GM23338 (cell line): ENCODE data around the gene DAAM1. TPM values are rescaled to one million over a fixed set of nuclear protein-coding genes. Genes with fewer than 3 reads are reported as not detected.

Experiments
- ATAC-seq: fragments of 200-7000 bp; cut with Tn5 transposase; 3 replicates; pipeline ENCODE4 v1.9.1; 2020
- DNase-seq: peaks from one replicate; pipeline ENCODE4 v3.0.0-alpha.2; 2015; ENCODE audit warnings: low spot score
- H2AFZ ChIP-seq: fragments of 200-600 bp; sonication (generic); 2 replicates; pipeline ENCODE4 v1.8.0; 2016; ENCODE audit warnings: antibody characterized with exemption, mild to moderate bottlenecking, moderate library complexity
- H3F3A ChIP-seq: fragments of 200-600 bp; sonication (generic); replicated peaks from 2 replicates; pipeline ENCODE4 v1.8.0; 2017; ENCODE audit warnings: antibody characterized with exemption, mixed run types, low read depth
- H3K27ac ChIP-seq: fragments of 200-600 bp; sonication (generic); 2 replicates; pipeline ENCODE4 v1.6.1; 2016; ENCODE audit warnings: low read depth
- H3K27me3 ChIP-seq: fragments of 200-600 bp; sonication (generic); 2 replicates; pipeline ENCODE4 v1.8.0; 2016; ENCODE audit warnings: mild to moderate bottlenecking, mixed run types, moderate library complexity; ENCODE audit not compliant: insufficient read depth
- H3K36me3 ChIP-seq: fragments of 200-600 bp; sonication (generic); 2 replicates; pipeline ENCODE4 v1.8.0; 2016; ENCODE audit warnings: mild to moderate bottlenecking; ENCODE audit not compliant: insufficient read depth
- H3K4me1 ChIP-seq: fragments of 200-600 bp; sonication (generic); 2 replicates; pipeline ENCODE4 v1.8.0; 2016; ENCODE audit warnings: mild to moderate bottlenecking, moderate library complexity; ENCODE audit not compliant: insufficient read depth
- H3K4me2 ChIP-seq: fragments of 200-600 bp; sonication (generic); 2 replicates; pipeline ENCODE4 v1.7.1; 2017; ENCODE audit warnings: mixed run types
- H3K4me3 ChIP-seq: fragments of 200-600 bp; sonication (generic); 2 replicates; pipeline ENCODE4 v1.6.1; 2016; ENCODE audit warnings: mixed run types
- H3K79me2 ChIP-seq: fragments of 200-600 bp; sonication (generic); replicated peaks from 2 replicates; pipeline ENCODE4 v1.8.0; 2017; ENCODE audit warnings: mild to moderate bottlenecking; ENCODE audit not compliant: insufficient read depth
- H3K9me2 ChIP-seq: fragments of 200-600 bp; sonication (generic); 2 replicates; pipeline ENCODE4 v1.8.0; 2017; ENCODE audit not compliant: insufficient read depth
- H4K20me1 ChIP-seq: fragments of 200-600 bp; sonication (generic); replicated peaks from 2 replicates; pipeline ENCODE4 v1.8.0; 2017; ENCODE audit warnings: mild to moderate bottlenecking; ENCODE audit not compliant: insufficient read depth
- H3K27ac Mint-ChIP-seq: 2 replicates; pipeline ENCODE4 v1.8.0; 2020; ENCODE audit warnings: inconsistent platforms, mild to moderate bottlenecking, moderate library complexity, mixed read lengths
- H3K27me3 Mint-ChIP-seq: 3 replicates; pipeline ENCODE4 v1.8.0; 2022; ENCODE audit warnings: low read depth, mild to moderate bottlenecking, moderate library complexity, mixed read lengths, inconsistent platforms; ENCODE audit not compliant: insufficient read depth, poor library complexity
- H3K36me3 Mint-ChIP-seq: 3 replicates; pipeline ENCODE4 v1.8.0; 2021; ENCODE audit warnings: low read depth, mild to moderate bottlenecking, inconsistent platforms, moderate library complexity, mixed read lengths
- H3K4me1 Mint-ChIP-seq: 3 replicates; pipeline ENCODE4 v1.8.0; 2020; ENCODE audit warnings: mild to moderate bottlenecking, inconsistent platforms, mixed read lengths
- H3K4me3 Mint-ChIP-seq: 3 replicates; pipeline ENCODE4 v1.8.0; 2021; ENCODE audit warnings: moderate library complexity, mild to moderate bottlenecking, inconsistent platforms, mixed read lengths
- H3K9me3 Mint-ChIP-seq: 3 replicates; pipeline ENCODE4 v1.8.0; 2020; ENCODE audit warnings: moderate library complexity, mild to moderate bottlenecking, inconsistent platforms, mixed read lengths
- CREB1 ChIP-seq: fragments of 250-450 bp; sonication (Bioruptor Pico); IDR thresholded peaks from 2 replicates; pipeline ENCODE4 v1.5.0; 2020; ENCODE audit warnings: low read depth, mild to moderate bottlenecking, moderate library complexity
- EZH2 ChIP-seq: fragments of 200-600 bp; sonication (generic); IDR thresholded peaks from one replicate; pipeline ENCODE4 v1.8.0; 2017; ENCODE audit warnings: antibody characterized with exemption, mild to moderate bottlenecking, low read depth; ENCODE audit not compliant: unreplicated experiment
- EZH2phosphoT487 ChIP-seq: fragments of 200-600 bp; sonication (generic); IDR thresholded peaks from one replicate; pipeline ENCODE4 v1.8.1; 2018; ENCODE audit warnings: antibody characterized with exemption; ENCODE audit not compliant: unreplicated experiment
- JUNB ChIP-seq: IDR thresholded peaks from one replicate; pipeline ENCODE4 v1.6.1; 2016; ENCODE audit warnings: antibody characterized with exemption; ENCODE audit not compliant: unreplicated experiment
- NANOG ChIP-seq: IDR thresholded peaks from 2 replicates; pipeline ENCODE4 v1.6.1; 2016; ENCODE audit warnings: antibody characterized with exemption, borderline replicate concordance
- POLR2AphosphoS5 ChIP-seq: IDR thresholded peaks from 2 replicates; pipeline ENCODE4 v1.6.1; 2016; ENCODE audit warnings: antibody characterized with exemption, low read depth
- STAT1 ChIP-seq: IDR thresholded peaks from one replicate; pipeline ENCODE4 v1.6.1; 2016; ENCODE audit warnings: antibody characterized with exemption; ENCODE audit not compliant: unreplicated experiment
- ZNF114 ChIP-seq: fragments of 250-450 bp; sonication (Bioruptor Pico); IDR thresholded peaks from 2 replicates; pipeline ENCODE4 v1.5.0; 2020; ENCODE audit warnings: mild to moderate bottlenecking, moderate library complexity
- ZNF331 ChIP-seq: fragments of 250-450 bp; sonication (Bioruptor Pico); IDR thresholded peaks from 2 replicates; pipeline ENCODE4 v1.5.0; 2020; ENCODE audit warnings: low read depth, mild to moderate bottlenecking, moderate library complexity
- polyA plus RNA-seq: library from polyadenylated mRNA; unstranded; fragments of >200 nt; fragmentation: Nextera tagmentation; extraction: Ambion mirVana; gene quantifications from 2 replicates; pipeline ENCODE4 v1.2.1, GENCODE V29; 2016
- total RNA-seq: library from RNA; depleted of rRNA; stranded (reverse); fragments of >200 nt; shearing (Covaris generic); gene quantifications from 2 replicates; pipeline ENCODE4 v1.2.3, GENCODE V29; 2014
- TF ChIP-seq, protein P1 (sequence below): fragments of 250-450 bp; sonication (Bioruptor Pico); IDR thresholded peaks from 2 replicates; pipeline ENCODE4 v1.5.0; 2020; ENCODE audit warnings: mild to moderate bottlenecking, moderate library complexity
- TF ChIP-seq, protein P2 (sequence below): IDR thresholded peaks from one replicate; pipeline ENCODE4 v1.6.1; 2018; ENCODE audit warnings: antibody characterized with exemption; ENCODE audit not compliant: unreplicated experiment
- TF ChIP-seq, protein P3 (sequence below): IDR thresholded peaks from 2 replicates; pipeline ENCODE4 v1.6.1; 2016; ENCODE audit warnings: antibody characterized with exemption
- TF ChIP-seq, protein P4 (sequence below), 2 experiments: fragments of 200-600 bp in 1 of 2; sonication (generic) in 1 of 2; conservative IDR thresholded peaks; 2 replicates each; pipeline versions ENCODE4 v1.5.1 to v1.6.1; 2016 to 2017; ENCODE audit warnings: antibody characterized with exemption in 2 of 2, low read depth in 2 of 2, mild to moderate bottlenecking in 2 of 2, moderate library complexity in 1 of 2

Gene DAAM1
- total and polyA plus RNA-seq, 2 experiments from 2014 or later: 36.3 to 42.1 TPM

DNA sequence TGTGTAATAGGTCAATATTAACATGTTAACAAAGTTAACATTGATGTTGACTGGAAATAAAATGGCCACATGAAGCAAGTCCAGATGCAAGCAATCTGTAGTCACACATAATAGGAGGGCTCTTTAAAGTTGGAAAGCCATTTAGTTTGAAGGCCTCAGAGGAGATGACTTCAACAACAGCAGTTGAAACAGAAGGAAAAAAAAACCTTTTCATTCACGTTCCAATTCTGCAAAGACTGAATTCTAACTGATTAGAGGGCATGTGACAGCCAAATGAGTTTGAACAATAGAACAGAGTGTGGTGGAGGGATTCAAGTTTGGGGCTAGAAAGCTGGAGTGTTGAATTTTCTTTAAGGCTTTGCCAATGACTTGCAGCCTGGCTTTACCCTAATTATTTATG, 41.5 kb upstream of the DAAM1 start:
- Histone ChIP-seq H2AFZ (peak overlapping the region; percentile 49; the same call in 1 of the 2 replicates), H3K4me2 (no peak overlapping the region), H3K36me3 (no peaks in the 10 kb centered on the region), H3K27ac (no peak overlapping the region), H3K4me3 (no peak overlapping the region), H3K27me3 (no peaks in the 10 kb centered on the region), H3K4me1 (no peaks in the 10 kb centered on the region), H3K9me2 (0 out of 2 replicates have a peak, but pooled peaks cover 9% of the 10 kb centered on the region), H3K79me2 (no peaks in the 10 kb centered on the region), H4K20me1 (no peaks in the 10 kb centered on the region), H3F3A (no peaks in the 10 kb centered on the region)
- TF ChIP-seq ZNF114 (CRISPR knock-in tag) (no peak), NANOG (no peak), CREB1 (no peak), EZH2 (no peak), POLR2AphosphoS5 (no peak), ZNF331 (no peak), EZH2phosphoT487 (no peak), JUNB (no peak), STAT1 (no peak)
- TF ChIP-seq, protein P1, sequence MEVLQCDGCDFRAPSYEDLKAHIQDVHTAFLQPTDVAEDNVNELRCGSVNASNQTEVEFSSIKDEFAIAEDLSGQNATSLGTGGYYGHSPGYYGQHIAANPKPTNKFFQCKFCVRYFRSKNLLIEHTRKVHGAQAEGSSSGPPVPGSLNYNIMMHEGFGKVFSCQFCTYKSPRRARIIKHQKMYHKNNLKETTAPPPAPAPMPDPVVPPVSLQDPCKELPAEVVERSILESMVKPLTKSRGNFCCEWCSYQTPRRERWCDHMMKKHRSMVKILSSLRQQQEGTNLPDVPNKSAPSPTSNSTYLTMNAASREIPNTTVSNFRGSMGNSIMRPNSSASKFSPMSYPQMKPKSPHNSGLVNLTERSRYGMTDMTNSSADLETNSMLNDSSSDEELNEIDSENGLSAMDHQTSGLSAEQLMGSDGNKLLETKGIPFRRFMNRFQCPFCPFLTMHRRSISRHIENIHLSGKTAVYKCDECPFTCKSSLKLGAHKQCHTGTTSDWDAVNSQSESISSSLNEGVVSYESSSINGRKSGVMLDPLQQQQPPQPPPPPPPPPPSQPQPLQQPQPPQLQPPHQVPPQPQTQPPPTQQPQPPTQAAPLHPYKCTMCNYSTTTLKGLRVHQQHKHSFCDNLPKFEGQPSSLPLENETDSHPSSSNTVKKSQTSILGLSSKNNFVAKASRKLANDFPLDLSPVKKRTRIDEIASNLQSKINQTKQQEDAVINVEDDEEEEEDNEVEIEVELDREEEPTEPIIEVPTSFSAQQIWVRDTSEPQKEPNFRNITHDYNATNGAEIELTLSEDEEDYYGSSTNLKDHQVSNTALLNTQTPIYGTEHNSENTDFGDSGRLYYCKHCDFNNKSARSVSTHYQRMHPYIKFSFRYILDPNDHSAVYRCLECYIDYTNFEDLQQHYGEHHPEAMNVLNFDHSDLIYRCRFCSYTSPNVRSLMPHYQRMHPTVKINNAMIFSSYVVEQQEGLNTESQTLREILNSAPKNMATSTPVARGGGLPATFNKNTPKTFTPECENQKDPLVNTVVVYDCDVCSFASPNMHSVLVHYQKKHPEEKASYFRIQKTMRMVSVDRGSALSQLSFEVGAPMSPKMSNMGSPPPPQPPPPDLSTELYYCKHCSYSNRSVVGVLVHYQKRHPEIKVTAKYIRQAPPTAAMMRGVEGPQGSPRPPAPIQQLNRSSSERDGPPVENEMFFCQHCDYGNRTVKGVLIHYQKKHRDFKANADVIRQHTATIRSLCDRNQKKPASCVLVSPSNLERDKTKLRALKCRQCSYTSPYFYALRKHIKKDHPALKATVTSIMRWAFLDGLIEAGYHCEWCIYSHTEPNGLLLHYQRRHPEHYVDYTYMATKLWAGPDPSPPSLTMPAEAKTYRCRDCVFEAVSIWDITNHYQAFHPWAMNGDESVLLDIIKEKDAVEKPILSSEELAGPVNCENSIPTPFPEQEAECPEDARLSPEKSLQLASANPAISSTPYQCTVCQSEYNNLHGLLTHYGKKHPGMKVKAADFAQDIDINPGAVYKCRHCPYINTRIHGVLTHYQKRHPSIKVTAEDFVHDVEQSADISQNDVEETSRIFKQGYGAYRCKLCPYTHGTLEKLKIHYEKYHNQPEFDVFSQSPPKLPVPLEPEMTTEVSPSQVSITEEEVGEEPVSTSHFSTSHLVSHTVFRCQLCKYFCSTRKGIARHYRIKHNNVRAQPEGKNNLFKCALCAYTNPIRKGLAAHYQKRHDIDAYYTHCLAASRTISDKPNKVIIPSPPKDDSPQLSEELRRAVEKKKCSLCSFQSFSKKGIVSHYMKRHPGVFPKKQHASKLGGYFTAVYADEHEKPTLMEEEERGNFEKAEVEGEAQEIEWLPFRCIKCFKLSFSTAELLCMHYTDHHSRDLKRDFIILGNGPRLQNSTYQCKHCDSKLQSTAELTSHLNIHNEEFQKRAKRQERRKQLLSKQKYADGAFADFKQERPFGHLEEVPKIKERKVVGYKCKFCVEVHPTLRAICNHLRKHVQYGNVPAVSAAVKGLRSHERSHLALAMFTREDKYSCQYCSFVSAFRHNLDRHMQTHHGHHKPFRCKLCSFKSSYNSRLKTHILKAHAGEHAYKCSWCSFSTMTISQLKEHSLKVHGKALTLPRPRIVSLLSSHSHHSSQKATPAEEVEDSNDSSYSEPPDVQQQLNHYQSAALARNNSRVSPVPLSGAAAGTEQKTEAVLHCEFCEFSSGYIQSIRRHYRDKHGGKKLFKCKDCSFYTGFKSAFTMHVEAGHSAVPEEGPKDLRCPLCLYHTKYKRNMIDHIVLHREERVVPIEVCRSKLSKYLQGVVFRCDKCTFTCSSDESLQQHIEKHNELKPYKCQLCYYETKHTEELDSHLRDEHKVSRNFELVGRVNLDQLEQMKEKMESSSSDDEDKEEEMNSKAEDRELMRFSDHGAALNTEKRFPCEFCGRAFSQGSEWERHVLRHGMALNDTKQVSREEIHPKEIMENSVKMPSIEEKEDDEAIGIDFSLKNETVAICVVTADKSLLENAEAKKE: no peak
- TF ChIP-seq, protein P2, sequence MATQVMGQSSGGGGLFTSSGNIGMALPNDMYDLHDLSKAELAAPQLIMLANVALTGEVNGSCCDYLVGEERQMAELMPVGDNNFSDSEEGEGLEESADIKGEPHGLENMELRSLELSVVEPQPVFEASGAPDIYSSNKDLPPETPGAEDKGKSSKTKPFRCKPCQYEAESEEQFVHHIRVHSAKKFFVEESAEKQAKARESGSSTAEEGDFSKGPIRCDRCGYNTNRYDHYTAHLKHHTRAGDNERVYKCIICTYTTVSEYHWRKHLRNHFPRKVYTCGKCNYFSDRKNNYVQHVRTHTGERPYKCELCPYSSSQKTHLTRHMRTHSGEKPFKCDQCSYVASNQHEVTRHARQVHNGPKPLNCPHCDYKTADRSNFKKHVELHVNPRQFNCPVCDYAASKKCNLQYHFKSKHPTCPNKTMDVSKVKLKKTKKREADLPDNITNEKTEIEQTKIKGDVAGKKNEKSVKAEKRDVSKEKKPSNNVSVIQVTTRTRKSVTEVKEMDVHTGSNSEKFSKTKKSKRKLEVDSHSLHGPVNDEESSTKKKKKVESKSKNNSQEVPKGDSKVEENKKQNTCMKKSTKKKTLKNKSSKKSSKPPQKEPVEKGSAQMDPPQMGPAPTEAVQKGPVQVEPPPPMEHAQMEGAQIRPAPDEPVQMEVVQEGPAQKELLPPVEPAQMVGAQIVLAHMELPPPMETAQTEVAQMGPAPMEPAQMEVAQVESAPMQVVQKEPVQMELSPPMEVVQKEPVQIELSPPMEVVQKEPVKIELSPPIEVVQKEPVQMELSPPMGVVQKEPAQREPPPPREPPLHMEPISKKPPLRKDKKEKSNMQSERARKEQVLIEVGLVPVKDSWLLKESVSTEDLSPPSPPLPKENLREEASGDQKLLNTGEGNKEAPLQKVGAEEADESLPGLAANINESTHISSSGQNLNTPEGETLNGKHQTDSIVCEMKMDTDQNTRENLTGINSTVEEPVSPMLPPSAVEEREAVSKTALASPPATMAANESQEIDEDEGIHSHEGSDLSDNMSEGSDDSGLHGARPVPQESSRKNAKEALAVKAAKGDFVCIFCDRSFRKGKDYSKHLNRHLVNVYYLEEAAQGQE: no peak
- TF ChIP-seq, protein P3, sequence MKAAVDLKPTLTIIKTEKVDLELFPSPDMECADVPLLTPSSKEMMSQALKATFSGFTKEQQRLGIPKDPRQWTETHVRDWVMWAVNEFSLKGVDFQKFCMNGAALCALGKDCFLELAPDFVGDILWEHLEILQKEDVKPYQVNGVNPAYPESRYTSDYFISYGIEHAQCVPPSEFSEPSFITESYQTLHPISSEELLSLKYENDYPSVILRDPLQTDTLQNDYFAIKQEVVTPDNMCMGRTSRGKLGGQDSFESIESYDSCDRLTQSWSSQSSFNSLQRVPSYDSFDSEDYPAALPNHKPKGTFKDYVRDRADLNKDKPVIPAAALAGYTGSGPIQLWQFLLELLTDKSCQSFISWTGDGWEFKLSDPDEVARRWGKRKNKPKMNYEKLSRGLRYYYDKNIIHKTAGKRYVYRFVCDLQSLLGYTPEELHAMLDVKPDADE: no peak
- TF ChIP-seq, protein P4, sequence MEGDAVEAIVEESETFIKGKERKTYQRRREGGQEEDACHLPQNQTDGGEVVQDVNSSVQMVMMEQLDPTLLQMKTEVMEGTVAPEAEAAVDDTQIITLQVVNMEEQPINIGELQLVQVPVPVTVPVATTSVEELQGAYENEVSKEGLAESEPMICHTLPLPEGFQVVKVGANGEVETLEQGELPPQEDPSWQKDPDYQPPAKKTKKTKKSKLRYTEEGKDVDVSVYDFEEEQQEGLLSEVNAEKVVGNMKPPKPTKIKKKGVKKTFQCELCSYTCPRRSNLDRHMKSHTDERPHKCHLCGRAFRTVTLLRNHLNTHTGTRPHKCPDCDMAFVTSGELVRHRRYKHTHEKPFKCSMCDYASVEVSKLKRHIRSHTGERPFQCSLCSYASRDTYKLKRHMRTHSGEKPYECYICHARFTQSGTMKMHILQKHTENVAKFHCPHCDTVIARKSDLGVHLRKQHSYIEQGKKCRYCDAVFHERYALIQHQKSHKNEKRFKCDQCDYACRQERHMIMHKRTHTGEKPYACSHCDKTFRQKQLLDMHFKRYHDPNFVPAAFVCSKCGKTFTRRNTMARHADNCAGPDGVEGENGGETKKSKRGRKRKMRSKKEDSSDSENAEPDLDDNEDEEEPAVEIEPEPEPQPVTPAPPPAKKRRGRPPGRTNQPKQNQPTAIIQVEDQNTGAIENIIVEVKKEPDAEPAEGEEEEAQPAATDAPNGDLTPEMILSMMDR (conservative IDR thresholded peaks at IDR 0.05; ENCODE audit: low read depth in 2 of 2): no peak
- H3K9me3 Mint-ChIP-seq: no peaks in the 10 kb centered on the region
- H3K4me1 Mint-ChIP-seq: no peaks in the 10 kb centered on the region
- no peak for ATAC-seq
- H3K4me3 Mint-ChIP-seq: no peak overlapping the region
- no peak for DNase-seq
- no peak overlapping the region for H3K27ac Mint-ChIP-seq
- peaks cover 1% of the 10 kb centered on the region for H3K27me3 Mint-ChIP-seq
- H3K36me3 Mint-ChIP-seq: no peaks in the 10 kb centered on the region
